Hindlimb muscle (tissue), 1 donor: ENCODE results near the gene BAIAP2. TPM values are rescaled to one million over a fixed set of nuclear protein-coding genes. Genes with fewer than 3 reads are reported as not detected.
A peak's percentile ranks its signal among the peaks of the same experiment; 100 is the strongest.
"Not testable (repeated sequence)": the region's sequence is repeated elsewhere in the genome, so short reads cannot be mapped to it uniquely, and the experiment has no call there.

ENCODE experiments used
- DNase-seq: peaks from one replicate; pipeline ENCODE4 v3.0.0-alpha.2; 2013
- polyA plus RNA-seq: library from polyadenylated mRNA; unstranded; fragments of 120-200 nt; gene quantifications from one replicate; pipeline ENCODE4 v1.2.1, GENCODE V29; 2013; ENCODE audit not compliant: insufficient read length

The BAIAP2 gene
- polyA plus RNA-seq, 1 donor, result 18.9 TPM

DNA sequence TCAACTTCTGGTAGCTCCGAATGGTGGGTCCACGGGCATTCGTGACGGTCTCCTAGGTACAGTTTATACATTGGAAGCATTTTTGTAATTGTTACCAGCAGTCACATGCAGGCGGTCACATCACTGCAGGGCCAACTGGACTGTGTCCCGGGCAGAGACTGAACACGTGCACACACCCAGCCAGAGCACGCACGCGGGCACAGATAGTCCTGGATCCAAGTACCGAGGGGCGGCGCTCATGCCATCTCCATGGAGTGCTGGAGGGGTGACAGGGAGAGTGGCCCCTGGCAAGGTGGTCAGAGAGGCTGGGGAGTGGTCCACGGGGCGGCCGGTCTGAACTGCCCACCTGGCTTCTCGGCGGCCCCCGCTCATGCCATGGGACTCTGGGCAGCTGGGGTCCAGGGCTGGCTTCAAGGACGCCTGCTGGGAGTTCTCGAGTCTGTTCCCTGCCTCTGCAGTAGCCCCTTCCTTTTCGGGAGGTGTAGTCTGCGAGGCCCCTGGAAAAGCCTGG, 34.2 kb downstream of the BAIAP2 start:
- no peak for DNase-seq

DNA sequence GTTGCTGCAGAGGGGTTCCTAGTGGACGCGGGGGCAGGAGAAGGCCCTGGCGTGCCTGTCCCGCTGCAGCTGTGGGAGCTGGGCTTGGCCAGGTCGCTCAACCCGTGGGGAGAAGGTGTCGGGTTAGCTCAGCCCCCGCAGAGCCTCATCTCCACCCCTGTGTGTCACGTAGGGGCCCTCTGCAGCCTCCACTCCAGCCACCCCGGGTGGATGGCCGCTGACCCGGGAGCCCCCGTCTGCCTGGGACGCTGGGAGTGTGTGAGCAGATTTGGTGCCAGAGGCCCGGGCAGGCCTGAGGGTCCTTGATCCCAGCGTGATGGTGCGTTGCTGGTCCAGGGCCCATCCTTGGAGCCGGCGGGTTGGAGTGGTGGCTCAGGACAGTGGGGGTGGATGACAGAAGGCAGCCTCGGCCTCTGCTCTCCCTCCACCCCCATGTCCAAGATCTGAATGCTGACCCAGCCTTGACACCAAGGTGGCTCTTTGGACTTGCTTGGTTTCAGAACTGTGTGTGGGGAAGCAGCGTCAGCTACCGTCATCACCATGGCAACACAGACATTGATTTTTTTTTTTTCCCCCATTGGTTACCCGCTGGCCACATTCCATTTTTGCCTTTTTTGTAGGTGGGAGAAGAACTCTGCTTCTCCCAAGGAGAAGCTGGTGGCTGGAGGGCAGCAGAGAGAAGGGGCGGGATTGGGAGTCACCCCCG, 35.7 kb downstream of the BAIAP2 start:
- no peak for DNase-seq

DNA sequence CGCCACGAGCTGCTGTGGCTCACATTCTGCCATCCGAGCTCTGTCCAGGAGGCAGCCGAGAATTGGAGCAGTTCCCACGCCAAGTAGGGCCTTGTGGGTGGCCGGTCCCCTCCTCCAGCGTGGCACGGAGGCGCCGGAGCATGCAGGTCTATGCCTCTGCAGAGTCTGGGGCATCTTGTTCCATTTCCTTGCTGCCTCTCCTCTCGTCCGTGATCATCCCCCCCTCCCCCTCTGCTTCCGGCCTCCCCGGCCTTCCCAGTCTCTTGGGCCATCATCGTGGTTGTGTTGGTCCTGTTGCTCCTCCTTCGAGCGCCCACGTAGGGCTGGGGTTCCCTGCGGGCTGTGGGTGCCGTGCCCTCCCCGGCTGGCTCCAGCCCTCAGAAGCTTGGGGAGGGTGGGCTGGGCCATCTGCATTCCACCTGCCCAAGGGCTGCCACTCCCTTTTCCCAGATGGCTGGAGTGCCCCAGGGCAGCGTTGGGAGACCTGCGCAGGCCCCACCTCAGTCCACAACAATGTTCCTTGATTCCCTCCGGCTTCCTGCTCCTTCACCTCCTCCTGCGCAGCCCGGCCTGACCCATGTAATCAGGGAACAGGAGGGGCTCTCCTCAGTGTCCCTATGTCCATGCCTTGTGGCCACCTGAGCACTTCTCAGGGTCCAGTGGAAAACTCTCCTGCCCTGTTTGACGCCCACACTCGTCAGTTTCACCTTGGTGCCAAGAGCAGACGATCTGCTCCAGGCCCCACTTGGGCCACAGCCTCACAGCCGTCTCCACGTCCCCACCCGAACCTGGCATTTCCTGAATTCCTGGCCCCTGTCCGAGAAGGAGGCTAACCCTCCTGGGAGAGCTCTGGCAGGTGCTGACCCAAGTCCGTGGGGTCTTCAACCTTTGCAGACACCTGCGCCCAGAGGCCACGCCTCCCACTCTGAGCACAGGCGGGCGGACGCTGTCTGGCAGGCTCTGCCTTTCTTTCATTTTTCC, 37.1 kb downstream of the BAIAP2 start:
- DNase-seq, result no peak

DNA sequence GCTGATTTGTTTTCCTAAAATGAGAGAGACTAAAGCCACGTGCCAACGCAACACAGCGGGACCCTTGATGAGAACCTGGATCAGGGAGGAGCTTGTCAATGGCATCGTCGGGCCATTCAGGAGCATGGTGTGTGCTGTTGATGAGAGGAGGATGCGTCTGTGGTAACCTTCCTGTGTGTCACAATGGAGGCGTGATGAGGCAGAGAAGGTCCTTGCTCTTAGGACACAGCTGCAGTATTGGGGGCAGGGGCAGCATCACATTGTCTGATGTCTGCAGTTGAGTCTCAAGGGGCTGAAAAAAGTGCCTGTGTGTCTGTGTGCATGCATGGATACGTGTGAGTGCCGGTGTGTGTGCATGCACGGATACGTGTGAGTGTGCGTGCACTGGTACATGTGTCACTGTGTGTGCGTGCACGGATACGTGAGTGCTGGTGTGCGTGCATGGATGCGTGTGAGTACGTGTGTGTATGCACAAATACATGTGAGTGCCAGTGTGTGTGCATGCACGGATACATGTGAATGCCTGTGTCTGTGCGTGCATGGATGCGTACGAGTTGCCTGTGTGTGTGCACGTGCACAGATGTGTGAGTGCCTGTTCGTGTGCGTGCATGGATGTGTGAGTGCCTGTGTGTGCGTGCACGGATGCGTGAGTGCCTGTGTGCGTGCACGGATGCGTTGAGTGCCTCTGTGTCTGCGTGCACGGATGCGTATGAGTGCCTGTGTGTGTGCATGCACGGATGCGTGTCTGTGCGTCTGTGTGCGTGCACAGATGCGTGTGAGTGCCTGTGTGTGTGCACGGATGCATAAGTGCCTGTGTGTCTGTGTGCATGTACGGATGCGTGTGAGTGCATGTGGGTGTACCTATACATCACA, 39.3 kb downstream of the BAIAP2 start:
- no peak for DNase-seq

DNA sequence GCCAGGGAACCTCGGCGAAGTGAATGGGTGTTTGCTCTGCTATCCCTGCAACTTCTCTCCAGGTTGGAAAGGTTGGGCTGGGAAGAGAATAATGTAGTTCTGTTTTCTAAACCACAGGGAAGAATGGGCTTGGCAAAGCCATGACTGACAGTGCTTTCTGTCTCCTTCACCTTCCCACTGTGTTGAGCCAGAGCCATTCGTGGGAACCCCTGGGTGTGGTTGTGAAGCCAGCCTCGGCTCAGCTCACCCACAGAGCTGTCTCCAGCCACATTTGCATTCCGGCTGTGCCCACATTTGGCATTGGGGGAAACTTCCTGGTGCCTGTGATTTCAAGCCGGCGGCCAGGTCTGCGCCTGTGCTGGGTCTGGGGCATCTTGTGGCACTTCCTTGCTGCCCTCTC, 39.9 kb downstream of the BAIAP2 start:
- no peak for DNase-seq

DNA sequence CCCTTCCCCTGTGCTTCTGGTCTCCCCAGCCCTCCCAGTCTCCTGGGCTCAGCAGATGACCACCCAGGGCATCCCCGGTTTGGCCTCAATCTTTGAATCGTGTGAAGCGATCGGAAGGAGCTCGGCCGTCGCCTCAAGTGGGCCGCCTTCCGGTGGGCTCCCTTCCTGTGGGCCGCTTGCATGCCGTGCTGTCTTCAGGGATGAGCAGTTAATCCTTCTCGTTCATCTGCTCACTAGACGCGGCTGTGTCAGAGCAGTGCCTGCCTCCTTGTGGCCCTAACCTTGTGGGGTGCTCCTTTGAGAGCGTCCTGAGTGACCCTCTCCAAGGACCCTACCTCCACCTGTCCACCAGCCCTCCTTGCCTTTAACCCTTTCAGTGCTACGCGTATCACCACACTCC, 40.4 kb downstream of the BAIAP2 start:
- DNase-seq, result no peak

DNA sequence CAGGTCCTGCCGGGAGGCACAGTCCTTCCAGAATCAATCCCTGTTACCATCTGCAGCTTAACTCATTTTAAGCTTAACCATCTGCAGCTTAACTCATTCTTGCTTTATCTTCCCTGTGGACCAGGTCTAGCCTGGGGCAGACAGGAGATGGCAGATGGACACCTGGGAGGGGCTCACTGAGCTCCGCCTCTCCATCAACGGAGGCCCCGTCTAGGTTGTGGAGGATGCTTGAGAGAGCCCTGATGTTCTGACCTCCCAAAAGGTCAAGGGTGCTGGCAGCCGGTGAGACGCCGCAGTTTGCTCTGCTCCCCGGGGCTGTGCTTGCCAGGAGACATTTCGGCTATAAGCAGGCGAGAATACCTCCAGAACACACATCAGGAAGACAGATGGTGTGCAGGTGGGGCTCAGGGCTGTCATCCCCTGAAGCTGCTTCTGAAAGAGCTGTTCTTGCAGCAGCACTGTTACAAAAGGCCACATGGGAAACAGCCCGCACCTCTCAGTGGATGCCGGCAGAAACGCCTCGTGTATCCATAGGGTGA, 41.3 kb downstream of the BAIAP2 start:
- DNase-seq, result no peak

DNA sequence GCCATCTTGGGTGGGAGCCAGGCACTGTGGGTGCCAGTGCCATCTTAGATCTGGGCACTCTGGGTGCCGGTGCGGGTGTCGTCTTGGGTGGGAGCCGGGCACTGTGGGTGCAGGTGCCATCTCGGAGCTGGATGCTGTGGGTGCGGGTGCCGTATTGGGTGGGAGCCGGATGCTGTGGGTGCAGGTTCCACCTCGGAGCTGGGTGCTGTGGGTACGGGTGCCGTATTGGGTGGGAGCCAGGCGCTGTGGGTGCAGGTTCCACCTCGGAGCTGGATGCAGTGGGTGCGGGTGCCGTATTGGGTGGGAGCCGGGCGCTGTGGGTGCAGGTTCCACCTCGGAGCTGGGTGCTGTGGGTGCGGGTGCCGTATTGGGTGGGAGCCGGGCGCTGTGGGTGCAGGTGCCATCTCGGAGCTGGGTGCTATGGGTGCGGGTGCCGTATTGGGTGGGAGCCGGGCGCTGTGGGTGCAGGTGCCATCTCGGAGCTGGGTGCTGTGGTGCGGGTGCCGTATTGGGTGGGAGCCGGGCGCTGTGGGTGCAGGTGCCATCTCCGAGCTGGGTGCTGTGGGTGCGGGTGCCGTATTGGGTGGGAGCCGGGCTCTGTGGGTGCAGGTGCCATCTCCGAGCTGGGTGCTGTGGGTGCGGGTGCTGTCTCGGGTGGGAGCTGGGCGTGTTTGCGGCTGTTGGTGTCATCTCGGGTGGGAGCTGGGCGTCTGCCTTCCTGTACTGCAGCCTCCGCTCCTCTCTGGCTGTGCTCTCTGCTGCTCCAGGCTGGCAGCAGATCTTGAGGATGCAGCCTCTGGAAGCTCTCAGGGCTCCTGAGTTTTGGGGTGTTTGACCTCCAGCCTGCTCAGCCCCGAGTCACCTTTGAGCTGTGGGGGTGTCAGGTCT, 43.3 kb downstream of the BAIAP2 start:
- DNase-seq, result not testable (repeated sequence)

DNA sequence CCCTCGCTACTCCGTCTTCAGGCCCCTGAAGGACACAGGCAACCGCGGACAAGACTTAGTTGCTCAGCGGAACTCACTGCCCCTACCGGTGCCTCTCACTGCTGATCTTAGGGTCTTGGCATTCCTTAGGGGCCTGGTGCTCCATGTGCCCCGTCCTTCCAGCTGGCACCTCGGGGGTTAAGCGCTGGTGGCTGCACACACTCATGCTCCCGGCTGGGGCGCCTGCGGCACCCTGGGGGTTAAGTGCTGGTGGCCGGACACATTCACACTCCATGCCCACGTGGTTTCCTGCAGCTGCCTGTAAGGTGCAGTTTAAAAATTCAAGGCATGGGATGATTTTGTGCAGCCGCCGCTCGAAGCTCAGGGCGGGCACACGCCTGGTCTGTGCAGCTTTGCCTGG, 45.1 kb downstream of the BAIAP2 start:
- no peak for DNase-seq

DNA sequence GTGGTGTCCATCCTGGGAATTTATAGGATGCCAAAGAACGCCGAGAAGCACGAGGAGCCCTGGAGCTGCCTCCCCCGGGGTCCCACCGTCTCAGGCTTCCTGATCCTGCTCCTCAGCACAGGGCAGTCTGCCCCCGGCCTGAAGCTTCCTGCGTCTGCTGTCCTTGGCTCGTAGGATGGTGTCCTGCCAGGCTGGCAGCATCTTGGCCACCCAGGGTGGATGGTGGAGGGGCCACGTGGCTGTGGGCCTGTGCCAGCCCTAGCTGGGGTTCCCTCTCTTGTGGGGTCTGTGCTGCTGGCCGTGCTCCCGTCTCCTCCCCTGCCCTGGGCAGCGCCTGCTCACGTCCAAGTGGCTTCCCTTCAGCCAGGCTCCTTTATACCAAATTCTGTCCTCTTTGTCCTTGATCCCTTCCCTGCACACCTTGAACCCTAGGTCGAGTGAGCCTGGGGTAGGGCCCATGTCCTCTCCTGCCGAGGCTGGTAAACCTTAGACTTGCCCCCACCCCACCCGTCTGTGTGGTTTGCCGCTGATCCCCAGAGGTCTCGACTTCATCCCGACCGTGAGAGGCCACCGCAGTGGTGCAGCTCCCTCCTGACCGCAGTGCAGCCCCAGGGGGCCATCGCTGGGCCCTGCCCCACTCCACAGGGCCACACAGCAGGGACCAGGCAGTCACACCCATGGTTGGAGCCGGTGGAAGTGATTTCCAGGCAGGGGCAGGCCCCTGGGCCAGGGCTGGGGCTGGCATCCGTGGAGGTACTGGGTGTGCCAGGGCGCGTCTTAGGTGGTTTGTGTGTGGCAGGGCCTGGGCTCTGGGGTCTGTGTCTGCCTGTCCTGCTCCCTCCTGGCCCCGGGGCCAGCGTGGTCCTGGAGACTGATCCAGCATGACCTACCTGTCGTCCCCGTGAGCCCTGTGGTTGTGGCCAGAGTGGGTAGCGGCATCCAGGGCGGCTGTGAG, 46.5 kb downstream of the BAIAP2 start:
- DNase-seq, result no peak

DNA sequence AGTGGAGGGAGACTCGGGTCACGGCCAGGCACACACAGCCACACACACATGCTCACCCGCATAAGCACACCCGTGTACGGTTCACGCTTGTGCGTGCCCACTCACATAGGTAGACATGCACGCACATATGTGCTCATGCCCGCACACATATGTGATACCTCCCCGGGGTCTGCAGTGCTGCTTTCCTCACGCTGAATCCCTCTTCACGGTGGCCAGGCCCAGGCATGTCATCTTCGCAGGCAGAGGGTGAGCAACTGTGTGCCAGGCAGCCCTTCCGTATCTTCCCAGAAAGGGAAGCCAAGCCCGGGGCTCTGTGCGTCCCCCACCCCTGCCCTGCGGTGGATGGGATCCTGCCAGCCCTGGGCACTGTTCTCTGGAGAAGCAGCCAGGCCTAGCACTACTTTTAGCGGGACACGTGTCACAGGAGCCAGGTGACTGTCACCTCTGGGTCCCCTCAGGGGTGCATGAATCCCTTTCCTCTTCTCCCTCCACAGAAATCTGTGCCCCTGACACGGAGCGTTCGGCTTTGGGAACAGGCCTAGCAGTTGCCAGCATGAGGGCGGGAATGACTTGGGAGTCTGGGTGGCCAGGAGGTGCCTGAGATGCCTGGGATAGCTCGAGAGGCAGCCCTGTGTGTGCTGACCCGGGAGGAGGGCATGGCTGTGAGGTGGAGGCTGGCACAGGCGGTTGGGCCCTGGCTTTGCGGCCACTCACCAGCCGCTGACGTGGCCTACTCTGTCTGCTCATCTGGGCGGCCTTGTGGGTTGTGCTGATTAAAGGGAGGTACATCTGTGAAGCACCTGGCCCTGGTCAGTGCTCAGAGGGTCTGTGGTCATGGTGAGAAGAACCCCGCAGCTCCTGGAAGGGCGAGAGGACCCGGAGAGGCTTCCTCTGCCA, 47.5 kb downstream of the BAIAP2 start:
- no peak for DNase-seq

DNA sequence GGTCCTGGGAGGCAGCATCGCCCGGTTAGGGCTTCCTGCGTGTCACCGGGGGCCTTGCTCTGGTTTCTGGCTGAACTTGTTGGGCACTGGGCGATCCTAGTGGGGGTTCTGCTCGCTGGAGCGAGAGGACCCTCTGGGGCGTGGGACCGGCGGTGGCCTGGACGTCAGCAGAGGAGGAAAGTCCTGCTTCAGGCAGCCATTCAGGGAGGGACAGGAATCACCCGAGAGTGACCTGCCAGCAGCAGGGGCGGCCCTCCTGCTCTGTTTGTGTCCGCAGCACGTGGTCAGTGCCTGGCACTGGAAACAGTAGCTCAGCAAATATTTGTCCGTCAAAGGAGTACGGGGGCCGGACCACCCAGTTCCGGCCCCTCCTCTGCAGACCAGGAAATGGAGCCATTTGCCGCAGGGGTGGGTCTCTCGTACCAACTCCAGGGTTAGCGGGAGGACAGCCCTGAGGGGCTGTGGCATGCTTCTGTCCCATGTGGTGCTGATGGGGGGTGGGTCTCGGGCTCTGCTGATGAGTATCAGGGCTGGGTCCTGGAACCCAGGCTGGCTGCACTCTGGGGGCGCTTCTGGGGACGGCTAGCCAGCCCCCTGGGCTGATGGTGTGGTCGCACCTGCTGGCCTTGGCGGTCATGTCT, 48.3 kb downstream of the BAIAP2 start:
- no peak for DNase-seq

DNA sequence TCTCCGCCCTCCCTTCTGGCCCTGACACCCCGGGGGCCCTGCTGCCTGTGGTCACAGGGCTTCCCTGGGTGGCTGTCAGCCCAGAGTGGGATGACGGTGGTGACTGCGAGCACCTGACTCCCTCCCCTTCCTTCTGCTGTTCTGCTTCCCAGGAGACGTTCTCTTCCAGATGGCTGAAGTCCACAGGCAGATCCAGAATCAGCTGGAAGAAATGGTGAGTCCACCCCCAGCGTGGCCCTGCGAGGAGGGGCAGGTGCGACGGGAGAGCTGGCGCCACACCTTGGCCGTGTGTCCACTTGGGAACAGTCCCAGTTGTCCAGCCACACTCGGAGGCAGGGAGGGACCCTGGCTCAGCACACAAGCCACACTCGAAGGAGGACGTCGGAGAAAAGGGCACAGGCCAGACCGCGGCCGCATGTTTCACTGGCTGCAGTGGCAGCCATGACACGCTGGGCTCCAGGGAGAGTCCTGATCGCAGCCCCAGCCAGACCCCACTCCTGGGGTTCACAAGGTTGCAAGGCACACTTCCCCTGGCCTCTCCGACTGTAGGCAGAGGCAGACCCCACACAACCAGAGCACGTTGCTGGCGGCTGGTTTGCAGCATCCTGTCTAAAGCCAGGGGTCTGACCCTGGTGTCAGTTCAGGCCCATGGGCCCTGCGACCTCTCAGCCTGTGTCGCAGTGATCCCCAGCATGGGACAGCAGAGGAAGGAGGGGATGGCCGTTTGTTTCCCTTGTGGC, 49.9 kb downstream of the BAIAP2 start:
- DNase-seq, result peak; percentile 60

DNA sequence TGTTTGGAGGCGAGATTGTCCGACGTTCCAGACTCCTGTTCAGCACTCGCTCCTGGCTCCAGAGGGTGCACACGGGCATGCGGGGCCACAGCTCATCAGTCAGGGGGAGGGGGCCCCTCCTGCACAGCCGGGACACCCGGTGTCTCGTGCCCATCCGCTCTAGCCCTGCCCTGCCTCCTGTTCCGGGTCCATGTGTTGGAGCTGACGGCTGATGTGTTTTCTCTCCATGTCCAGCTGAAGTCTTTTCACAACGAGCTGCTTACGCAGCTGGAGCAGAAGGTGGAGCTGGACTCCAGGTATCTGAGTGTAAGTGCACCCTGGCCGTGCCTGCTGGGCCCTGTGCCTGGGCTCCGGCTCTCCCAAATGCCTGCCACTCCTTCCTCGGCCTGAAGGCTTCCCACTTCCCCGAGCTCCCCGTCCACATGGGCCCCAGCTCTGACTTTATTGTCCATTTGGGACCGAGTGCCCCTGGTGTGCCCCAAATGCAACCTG, 50.5 kb downstream of the BAIAP2 start:
- DNase-seq, result no peak

DNA sequence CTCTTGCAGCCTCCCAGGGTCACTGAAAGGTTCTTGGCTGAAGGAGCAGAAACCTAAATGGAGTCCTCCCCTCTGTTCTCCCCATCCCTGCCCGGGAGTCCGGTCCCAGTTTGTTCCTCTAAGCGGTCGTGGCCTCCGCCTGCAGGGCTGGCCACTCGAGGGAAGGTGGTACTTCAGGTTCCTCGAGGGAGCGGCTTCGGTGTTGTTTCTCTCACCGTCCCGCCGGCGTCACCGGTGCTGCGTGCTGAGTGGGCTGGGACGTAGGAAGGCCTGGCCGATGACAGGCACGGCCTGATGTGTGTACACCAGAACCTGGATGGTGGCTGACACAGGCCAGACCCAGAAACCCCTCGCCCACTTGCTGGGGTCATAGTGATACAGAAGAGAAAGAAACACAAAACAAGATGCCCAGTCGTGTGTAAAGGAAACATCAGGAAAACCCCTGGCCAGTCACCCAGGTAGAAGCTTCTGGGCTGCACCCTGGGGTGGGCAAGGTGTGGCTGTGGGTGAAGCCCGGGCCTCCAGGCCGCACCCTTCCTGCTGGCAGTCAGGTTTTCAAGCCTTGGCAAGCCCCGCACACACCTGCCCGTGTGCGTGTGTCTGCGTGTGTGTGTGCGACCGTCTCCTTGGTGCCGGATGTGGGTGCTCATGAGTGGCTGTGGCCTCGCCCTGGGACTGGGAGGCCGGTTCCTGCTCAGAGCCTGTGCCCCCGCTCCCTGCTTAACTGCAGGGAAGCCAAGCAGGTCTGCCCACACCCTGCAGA, 52.0 kb downstream of the BAIAP2 start:
- DNase-seq, result no peak

DNA sequence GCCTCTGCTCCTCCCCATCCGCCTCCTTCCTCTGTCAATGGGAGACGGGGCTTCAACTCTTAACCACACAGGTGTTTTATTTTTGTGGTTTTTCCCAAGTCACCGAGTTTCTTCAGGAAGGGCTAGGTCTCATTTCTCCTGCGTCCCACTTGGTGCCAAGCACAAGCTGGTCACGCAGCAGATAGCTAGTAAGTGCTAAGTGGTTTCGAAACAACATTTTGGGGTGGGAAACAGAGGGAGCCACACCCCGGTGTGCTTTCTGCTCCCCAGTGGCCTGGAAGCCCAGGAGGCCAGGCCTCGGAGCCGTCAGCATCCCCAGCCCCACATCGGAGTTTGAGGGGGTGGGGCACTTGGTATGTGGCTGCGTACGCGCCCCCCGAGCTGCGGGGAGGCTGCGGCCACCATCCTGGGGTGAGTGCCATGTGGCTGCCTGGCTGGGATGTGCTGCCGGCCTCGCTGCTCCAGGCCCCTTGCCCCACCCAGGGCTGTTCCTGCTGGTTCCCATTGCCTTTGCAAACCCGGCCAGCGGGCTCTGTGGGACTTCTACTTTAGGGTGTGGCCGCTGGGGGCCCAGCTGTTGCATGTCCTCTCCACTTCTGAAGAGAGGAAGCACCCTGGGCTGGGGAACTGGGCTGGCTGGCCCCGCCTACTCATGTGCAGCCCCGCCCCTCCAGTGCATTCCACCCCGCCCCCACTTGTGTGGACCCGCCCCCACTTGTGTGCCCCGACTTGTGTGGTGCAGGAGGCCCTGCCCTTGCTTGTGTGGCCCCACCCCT, 55.6 kb downstream of the BAIAP2 start:
- no peak for DNase-seq
